OCI-LY3 (cell line): ENCODE results near the gene RIN3.

Experiments
- H2AFZ ChIP-seq: fragments of 200-600, 300-600 bp; shearing (Covaris generic); 2 replicates; pipeline ENCODE4 v1.6.0; 2014; ENCODE audit warnings: antibody characterized with exemption, low read depth, low read length
- H3K27ac ChIP-seq: fragments of 200-600, 300-600 bp; sonication (generic); 2 replicates; pipeline ENCODE4 v1.5.1; 2014; ENCODE audit warnings: mild to moderate bottlenecking, low read length, moderate library complexity, mixed read lengths
- H3K27me3 ChIP-seq: fragments of 200-600, 300-600 bp; sonication (generic); 2 replicates; pipeline ENCODE4 v1.6.1; 2014; ENCODE audit warnings: low read depth, low read length, mixed read lengths
- H3K36me3 ChIP-seq: fragments of 200-600, 300-600 bp; sonication (generic); replicated peaks from 2 replicates; pipeline ENCODE3; 2014; ENCODE audit warnings: low read depth, low read length, mixed read lengths
- H3K4me1 ChIP-seq: fragments of 300-600, 200-600 bp; sonication (generic); 2 replicates; pipeline ENCODE4 v1.6.1; 2014; ENCODE audit warnings: low read length, mixed read lengths
- H3K4me2 ChIP-seq: fragments of 200-600, 300-600 bp; sonication (generic); 2 replicates; pipeline ENCODE4 v1.6.1; 2014; ENCODE audit warnings: low read length, mixed read lengths
- H3K4me3 ChIP-seq: fragments of 300-600, 200-600 bp; sonication (generic); 2 replicates; pipeline ENCODE4 v1.5.1; 2014; ENCODE audit warnings: antibody characterized with exemption, mild to moderate bottlenecking, low read length, moderate library complexity
- H3K79me2 ChIP-seq: fragments of 300-600, 200-600 bp; shearing (Covaris generic); 2 replicates; pipeline ENCODE4 v1.6.1; 2014; ENCODE audit warnings: mild to moderate bottlenecking, low read length, mixed read lengths
- H3K9ac ChIP-seq: fragments of 300-600, 200-600 bp; shearing (Covaris generic); 2 replicates; pipeline ENCODE4 v1.6.0; 2014; ENCODE audit warnings: mild to moderate bottlenecking, low read length, moderate library complexity
- H3K9me3 ChIP-seq: fragments of 200-600, 300-600 bp; shearing (Covaris generic); 2 replicates; pipeline ENCODE4 v1.6.1; 2014; ENCODE audit warnings: low read length, mixed read lengths; ENCODE audit not compliant: insufficient read depth
- H4K20me1 ChIP-seq: fragments of 200-600, 300-600 bp; sonication (generic); 2 replicates; pipeline ENCODE4 v1.6.1; 2016; ENCODE audit warnings: low read length, mixed read lengths; ENCODE audit not compliant: insufficient read depth
- EZH2phosphoT487 ChIP-seq: fragments of 200-600 bp; shearing (Covaris generic); IDR thresholded peaks from 2 replicates; pipeline ENCODE4 v1.6.1; 2018; ENCODE audit warnings: antibody characterized with exemption, mixed run types, low read depth
- TF ChIP-seq, protein P1 (sequence below): fragments of 200-600, 300-600 bp; sonication (generic); IDR thresholded peaks from 2 replicates; pipeline ENCODE4 v1.5.1; 2014; ENCODE audit warnings: antibody characterized with exemption, low read length, low read depth

Gene RIN3

DNA sequence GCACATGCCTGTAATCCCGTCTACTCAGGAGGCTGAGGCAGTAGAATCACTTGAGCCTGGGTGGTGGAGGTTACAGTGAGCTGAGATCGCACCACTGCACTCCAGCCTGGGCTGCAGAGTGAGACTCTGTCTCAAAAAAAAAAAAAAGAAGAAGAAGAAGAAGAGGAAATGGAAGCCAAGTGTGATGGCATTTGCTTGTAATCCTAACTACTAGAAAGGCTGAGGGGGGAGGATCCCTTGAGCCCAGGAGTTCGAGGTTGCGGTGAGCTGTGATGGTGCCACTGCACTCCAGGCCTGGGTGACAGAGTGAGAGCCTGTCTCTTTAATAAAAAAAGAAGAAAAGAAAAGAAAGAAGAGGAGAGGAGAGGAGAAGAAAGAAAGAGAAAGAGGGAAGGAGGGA is 182.8 kb downstream of the RIN3 start:
- H3K4me3 ChIP-seq: no peak overlapping the region
- no peaks in the 10 kb centered on the region; the same call in 1 of the 2 replicates for H4K20me1 ChIP-seq
- H3K9me3 ChIP-seq: no peaks in the 10 kb centered on the region
- H3K27me3 ChIP-seq: peaks cover 63% of the 10 kb centered on the region
- no peak overlapping the region for H3K4me2 ChIP-seq
- H3K4me1 ChIP-seq: no peaks in the 10 kb centered on the region
- H3K27ac ChIP-seq: no peak overlapping the region
- no peaks in the 10 kb centered on the region for H3K36me3 ChIP-seq
- H2AFZ ChIP-seq: no peak overlapping the region
- no peak for TF ChIP-seq EZH2phosphoT487
- TF ChIP-seq, protein P1, sequence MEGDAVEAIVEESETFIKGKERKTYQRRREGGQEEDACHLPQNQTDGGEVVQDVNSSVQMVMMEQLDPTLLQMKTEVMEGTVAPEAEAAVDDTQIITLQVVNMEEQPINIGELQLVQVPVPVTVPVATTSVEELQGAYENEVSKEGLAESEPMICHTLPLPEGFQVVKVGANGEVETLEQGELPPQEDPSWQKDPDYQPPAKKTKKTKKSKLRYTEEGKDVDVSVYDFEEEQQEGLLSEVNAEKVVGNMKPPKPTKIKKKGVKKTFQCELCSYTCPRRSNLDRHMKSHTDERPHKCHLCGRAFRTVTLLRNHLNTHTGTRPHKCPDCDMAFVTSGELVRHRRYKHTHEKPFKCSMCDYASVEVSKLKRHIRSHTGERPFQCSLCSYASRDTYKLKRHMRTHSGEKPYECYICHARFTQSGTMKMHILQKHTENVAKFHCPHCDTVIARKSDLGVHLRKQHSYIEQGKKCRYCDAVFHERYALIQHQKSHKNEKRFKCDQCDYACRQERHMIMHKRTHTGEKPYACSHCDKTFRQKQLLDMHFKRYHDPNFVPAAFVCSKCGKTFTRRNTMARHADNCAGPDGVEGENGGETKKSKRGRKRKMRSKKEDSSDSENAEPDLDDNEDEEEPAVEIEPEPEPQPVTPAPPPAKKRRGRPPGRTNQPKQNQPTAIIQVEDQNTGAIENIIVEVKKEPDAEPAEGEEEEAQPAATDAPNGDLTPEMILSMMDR: no peak
- H3K9ac ChIP-seq: no peak overlapping the region
- no peaks in the 10 kb centered on the region for H3K79me2 ChIP-seq

GRCh38 chr14:92698393-92698792 is 184.8 kb downstream of the RIN3 start:
- no peak overlapping the region for H3K9ac ChIP-seq
- no peak overlapping the region for H2AFZ ChIP-seq
- H3K4me1 ChIP-seq: peaks cover 16% of the 10 kb centered on the region
- H3K27me3 ChIP-seq: peaks cover 58% of the 10 kb centered on the region
- no peaks in the 10 kb centered on the region for H3K9me3 ChIP-seq
- TF ChIP-seq, protein P1: no peak
- no peak for TF ChIP-seq EZH2phosphoT487
- no peaks in the 10 kb centered on the region; the same call in none of the 2 replicates for H4K20me1 ChIP-seq
- H3K4me2 ChIP-seq: no peak overlapping the region
- H3K4me3 ChIP-seq: no peak overlapping the region
- no peaks in the 10 kb centered on the region for H3K36me3 ChIP-seq
- H3K27ac ChIP-seq: no peak overlapping the region
- H3K79me2 ChIP-seq: no peaks in the 10 kb centered on the region

DNA sequence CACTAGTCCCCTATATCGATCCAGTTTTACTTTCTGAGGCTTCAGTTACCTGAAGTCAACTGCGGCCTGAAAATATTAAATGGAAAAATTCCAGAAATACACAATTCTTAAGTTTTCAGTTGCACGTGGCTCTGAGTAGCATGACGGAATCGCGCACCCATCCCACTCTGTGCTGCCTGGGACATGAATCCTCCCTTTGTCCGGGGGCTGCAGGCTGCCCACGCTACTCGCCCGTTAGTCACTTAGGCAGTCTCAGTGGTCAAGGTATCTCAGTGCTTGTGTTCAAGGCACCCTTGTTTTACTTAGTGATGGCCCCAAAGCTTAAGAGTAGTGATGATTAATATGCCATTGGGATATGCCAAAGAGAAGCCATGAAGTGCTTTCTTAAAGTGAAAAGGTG is 188.2 kb downstream of the RIN3 start:
- no peak for TF ChIP-seq EZH2phosphoT487
- TF ChIP-seq, protein P1: no peak
- Histone ChIP-seq H4K20me1 (no peaks in the 10 kb centered on the region; the same call in 1 of the 2 replicates), H3K79me2 (no peaks in the 10 kb centered on the region), H3K27ac (no peak overlapping the region), H3K4me3 (no peak overlapping the region), H3K4me1 (peaks cover 43% of the 10 kb centered on the region), H3K36me3 (no peaks in the 10 kb centered on the region), H3K4me2 (no peak overlapping the region), H3K9ac (no peak overlapping the region), H3K27me3 (peaks cover 45% of the 10 kb centered on the region), H2AFZ (no peak overlapping the region), H3K9me3 (no peaks in the 10 kb centered on the region)

DNA sequence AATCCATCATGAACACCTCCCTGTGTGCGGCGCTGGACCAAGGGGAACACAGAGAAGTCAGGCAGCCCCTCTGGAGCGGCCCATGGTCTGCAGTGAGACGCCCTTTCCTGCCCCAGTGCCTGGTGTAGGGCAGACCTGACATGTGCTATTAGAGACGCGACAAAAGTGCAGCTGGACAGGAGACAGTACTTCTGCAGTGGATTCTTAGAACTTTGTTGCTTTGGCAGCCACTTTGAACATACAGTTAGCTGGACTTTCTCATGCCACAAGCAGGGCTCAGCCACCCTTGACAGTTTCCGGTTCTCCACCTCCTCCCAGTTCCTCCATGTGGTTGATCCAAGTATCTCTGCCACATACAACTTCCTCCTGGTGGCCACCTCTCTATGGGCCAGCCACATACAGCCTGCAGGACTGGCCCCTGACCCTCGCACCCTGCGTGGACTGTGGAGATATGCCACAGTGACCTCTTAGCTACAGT is 188.9 kb downstream of the RIN3 start:
- H4K20me1 ChIP-seq: no peaks in the 10 kb centered on the region; the same call in 1 of the 2 replicates
- peak overlapping the region; percentile 43; the same call in 1 of the 2 replicates for H3K4me3 ChIP-seq
- no peak overlapping the region for H3K27ac ChIP-seq
- H3K79me2 ChIP-seq: no peaks in the 10 kb centered on the region
- no peaks in the 10 kb centered on the region for H3K36me3 ChIP-seq
- H3K9me3 ChIP-seq: no peaks in the 10 kb centered on the region
- H3K4me2 ChIP-seq: peak overlapping the region; percentile 75
- no peak for TF ChIP-seq EZH2phosphoT487
- TF ChIP-seq, protein P1: no peak
- H3K4me1 ChIP-seq: peaks cover 43% of the 10 kb centered on the region
- H3K27me3 ChIP-seq: peaks cover 44% of the 10 kb centered on the region
- H2AFZ ChIP-seq: no peak overlapping the region
- H3K9ac ChIP-seq: no peak overlapping the region
